GM12878 (cell line): ENCODE results near the gene ZFP42. TPM values are rescaled to one million over a fixed set of nuclear protein-coding genes. Genes with fewer than 3 reads are reported as not detected.

ENCODE experiments used
- ATAC-seq: fragments of 200-7000 bp; cut with Tn5 transposase; 3 replicates; pipeline ENCODE4 v1.9.1; 2020; ENCODE audit warnings: mild to moderate bottlenecking, moderate library complexity
- BruUV-seq: library from RNA; stranded (reverse); fragments of 400-500 nt; replicated peaks from 2 replicates; lab custom pipeline; 2021; lab: Mats Ljungman, UMichigan
- CTCF ChIA-PET: fragments of 300-600 bp; sonication (Branson Sonifier 250); formaldehyde crosslinking; extraction: SDS; loops from one replicate; lab custom pipeline; 2021; ENCODE audit warnings: inconsistent platforms; lab: Yijun Ruan, JAX
- POLR2A ChIA-PET: fragments of 350-600 bp; formaldehyde crosslinking; extraction: SDS; loops from one replicate; lab custom pipeline; 2021; ENCODE audit warnings: inconsistent platforms; lab: Charles Lee
- RAD21 ChIA-PET: fragments of 300-600 bp; sonication (Branson Sonifier 250); formaldehyde crosslinking; loops from one replicate; lab custom pipeline; 2023; ENCODE audit warnings: antibody characterized with exemption; ENCODE audit not compliant: unreplicated experiment; lab: Charles Lee
- SMC1A ChIA-PET: fragments of 300-600 bp; sonication (Branson Sonifier 250); formaldehyde crosslinking; loops from one replicate; lab custom pipeline; 2023; ENCODE audit not compliant: unreplicated experiment, uncharacterized antibody; lab: Charles Lee
- DNase-seq: peaks from one replicate; pipeline ENCODE4 v3.0.0-alpha.2; 2011; ENCODE audit warnings: low read depth, low spot score
- FAIRE-seq: peaks from 3 replicates; lab custom pipeline; 2011; peaks lifted over from hg19 to GRCh38; lab: Jason Lieb, UNC
- H2AFZ ChIP-seq: 2 replicates; pipeline ENCODE4 v1.6.0; 2011; ENCODE audit warnings: low read depth, low read length, control low read depth; ENCODE audit not compliant: control insufficient read depth
- H3K27ac ChIP-seq: 2 replicates; pipeline ENCODE4 v1.5.1; 2011; ENCODE audit warnings: control low read depth; ENCODE audit not compliant: control insufficient read depth, insufficient read depth
- H3K27me3 ChIP-seq, 2 experiments: replicated peaks in 1 of 2; 2 replicates each; pipeline versions ENCODE4 v1.6.0 to v1.6.1; 2011; ENCODE audit warnings: low read length in 1 of 2; ENCODE audit not compliant: control insufficient read depth in 2 of 2, insufficient read depth in 2 of 2
- H3K36me3 ChIP-seq, 2 experiments: 2 replicates each; pipeline ENCODE4 v1.5.1; 2011; ENCODE audit warnings: low read length in 1 of 2; ENCODE audit not compliant: control insufficient read depth in 2 of 2, insufficient read depth in 2 of 2
- H3K4me1 ChIP-seq: 2 replicates; pipeline ENCODE4 v1.6.1; 2011; ENCODE audit warnings: mild to moderate bottlenecking, low read length, moderate library complexity, mixed read lengths; ENCODE audit not compliant: control insufficient read depth, insufficient read depth
- H3K4me2 ChIP-seq: 2 replicates; pipeline ENCODE4 v1.6.0; 2011; ENCODE audit warnings: control low read depth; ENCODE audit not compliant: control insufficient read depth, insufficient read depth
- H3K4me3 ChIP-seq: fragments of 200-600 bp; sonication (generic); 2 replicates; pipeline ENCODE4 v1.5.1; 2016
- H3K79me2 ChIP-seq: 2 replicates; pipeline ENCODE4 v1.6.0; 2011; ENCODE audit warnings: low read length; ENCODE audit not compliant: control insufficient read depth, insufficient read depth
- H3K9ac ChIP-seq: 2 replicates; pipeline ENCODE4 v1.8.0; 2011; ENCODE audit warnings: low read length, control low read depth, mixed read lengths; ENCODE audit not compliant: control insufficient read depth, insufficient read depth
- H3K9me3 ChIP-seq: replicated peaks from 3 replicates; pipeline ENCODE4 v1.5.1; 2011; ENCODE audit warnings: mild to moderate bottlenecking, low read length; ENCODE audit not compliant: control insufficient read depth, insufficient read depth
- H4K20me1 ChIP-seq: 2 replicates; pipeline ENCODE4 v1.6.0; 2011; ENCODE audit not compliant: control insufficient read depth, insufficient read depth
- CBX5 ChIP-seq: sonication (generic); IDR thresholded peaks from 2 replicates; pipeline ENCODE4 v1.6.1; 2016; ENCODE audit warnings: low read depth, moderate library complexity, mild to moderate bottlenecking, inconsistent platforms
- CHD4 ChIP-seq: fragments of 200-600 bp; sonication (generic); IDR thresholded peaks from 2 replicates; pipeline ENCODE4 v1.6.1; 2016; ENCODE audit warnings: mild to moderate bottlenecking
- MEF2A ChIP-seq: IDR thresholded peaks from 2 replicates; pipeline ENCODE4 v1.6.1; 2011; ENCODE audit warnings: low read depth, mild to moderate bottlenecking, low read length, moderate library complexity; ENCODE audit not compliant: insufficient read depth
- NFYB ChIP-seq: IDR thresholded peaks from 2 replicates; pipeline ENCODE4 v1.6.1; 2011; ENCODE audit warnings: low read depth, mild to moderate bottlenecking, low read length, improper control_type of control experiment, moderate library complexity; ENCODE audit not compliant: insufficient read depth
- POLR2AphosphoS5 ChIP-seq: IDR thresholded peaks from 2 replicates; pipeline ENCODE4 v1.6.1; 2011; ENCODE audit warnings: mild to moderate bottlenecking, low read length, inconsistent platforms
- SIX5 ChIP-seq: IDR thresholded peaks from 2 replicates; pipeline ENCODE4 v1.6.1; 2011; ENCODE audit warnings: mild to moderate bottlenecking, low read depth, low read length, moderate library complexity; ENCODE audit not compliant: severe bottlenecking
- SMARCA5 ChIP-seq: fragments of 450-650 bp; IDR thresholded peaks from 2 replicates; pipeline ENCODE4 v1.6.1; 2017; ENCODE audit warnings: mild to moderate bottlenecking
- SP1 ChIP-seq: IDR thresholded peaks from one replicate; pipeline ENCODE4 v1.6.1; 2011; ENCODE audit warnings: low read depth, low read length
- STAT3 ChIP-seq: IDR thresholded peaks from 2 replicates; pipeline ENCODE4 v1.6.1; 2011; ENCODE audit warnings: low read depth, low read length, improper control_type of control experiment
- TBL1XR1 ChIP-seq: IDR thresholded peaks from 2 replicates; pipeline ENCODE4 v1.6.1; 2012; ENCODE audit warnings: low read depth, low read length, improper control_type of control experiment
- WRNIP1 ChIP-seq: IDR thresholded peaks from 2 replicates; pipeline ENCODE4 v1.6.1; 2011; ENCODE audit warnings: low read depth, low read length, improper control_type of control experiment, borderline replicate concordance
- WGBS: methylation state at CpG from one replicate; pipeline ENCODE4 v1.1.6; 2016; ENCODE audit warnings: low lambda C conversion rate; ENCODE audit not compliant: insufficient replicate concordance, insufficient coverage; ENCODE audit errors: missing lambda C conversion rate; 5-methylcytosine and 5-hydroxymethylcytosine counted together
- in situ Hi-C: fragments of 300-500 bp; cut with MboI; formaldehyde crosslinking; loops from 9 replicates; pipeline ENCODE4 v1.14.3; 2018; ENCODE audit warnings: mixed read lengths
- intact Hi-C: fragments of 100-400 bp; cut with micrococcal nuclease; formaldehyde crosslinking; loops from one replicate; pipeline ENCODE4 v1.14.2; 2022; ENCODE audit not compliant: unreplicated experiment
- polyA plus RNA-seq, 11 experiments: library from polyadenylated mRNA; depleted of rRNA in 4 of 11; unstranded in 6 of 11; stranded (reverse) in 5 of 11; fragments of >200 nt; fragmentation: Nextera tagmentation in 4 of 11; fragmentation: Illumina TruSeq in 1 of 11; extraction: Ambion mirVana in 4 of 11; extraction: Trizol in 1 of 11; gene quantifications; 1 replicate in 1 of 11; 2 replicates in 10 of 11; pipeline versions ENCODE4 v1.2.1 to v1.2.3, GENCODE V29; 2011 to 2016; ENCODE audit warnings: inconsistent platforms in 2 of 11, missing spikeins in 2 of 11, low read depth in 1 of 11
- total RNA-seq, 4 experiments: library from RNA; depleted of rRNA in 3 of 4; stranded (reverse); fragments of >200 nt in 3 of 4; fragmentation: Illumina TruSeq in 1 of 4; extraction: Trizol in 1 of 4; gene quantifications; 2 replicates each; pipeline versions ENCODE4 v1.2.1 to v1.2.3, GENCODE V29; 2013 to 2021
- TF ChIP-seq, protein P1 (sequence below), 3 experiments: IDR thresholded peaks in 2 of 3; conservative IDR thresholded peaks in 1 of 3; 2 replicates each; pipeline ENCODE4 v1.5.1; 2011; ENCODE audit warnings: low read depth in 3 of 3, low read length in 3 of 3, mild to moderate bottlenecking in 3 of 3, control low read depth in 2 of 3, moderate library complexity in 2 of 3, inconsistent platforms in 1 of 3, mixed read lengths in 1 of 3; ENCODE audit not compliant: control insufficient read depth in 2 of 3, insufficient read depth in 1 of 3; ENCODE audit errors: extremely low read depth in 1 of 3
- TF ChIP-seq, protein P2 (sequence below): fragments of 450-650 bp; formaldehyde crosslinking; IDR thresholded peaks from 2 replicates; pipeline ENCODE4 v1.4.0; 2020; ENCODE audit warnings: mild to moderate bottlenecking, moderate library complexity

Gene ZFP42
- total and polyA plus RNA-seq, 10 of the 15 experiments (the other 5 are each of a cell fraction or from before 2014, with no cell fraction given): 0.13 TPM; not detected in 9

GRCh38 chr4:188016754-188017153 is 21.2 kb downstream of the ZFP42 start:
- TF ChIP-seq WRNIP1: no peak
- no peak for TF ChIP-seq STAT3
- no peak for TF ChIP-seq CBX5
- TF ChIP-seq, protein P1, sequence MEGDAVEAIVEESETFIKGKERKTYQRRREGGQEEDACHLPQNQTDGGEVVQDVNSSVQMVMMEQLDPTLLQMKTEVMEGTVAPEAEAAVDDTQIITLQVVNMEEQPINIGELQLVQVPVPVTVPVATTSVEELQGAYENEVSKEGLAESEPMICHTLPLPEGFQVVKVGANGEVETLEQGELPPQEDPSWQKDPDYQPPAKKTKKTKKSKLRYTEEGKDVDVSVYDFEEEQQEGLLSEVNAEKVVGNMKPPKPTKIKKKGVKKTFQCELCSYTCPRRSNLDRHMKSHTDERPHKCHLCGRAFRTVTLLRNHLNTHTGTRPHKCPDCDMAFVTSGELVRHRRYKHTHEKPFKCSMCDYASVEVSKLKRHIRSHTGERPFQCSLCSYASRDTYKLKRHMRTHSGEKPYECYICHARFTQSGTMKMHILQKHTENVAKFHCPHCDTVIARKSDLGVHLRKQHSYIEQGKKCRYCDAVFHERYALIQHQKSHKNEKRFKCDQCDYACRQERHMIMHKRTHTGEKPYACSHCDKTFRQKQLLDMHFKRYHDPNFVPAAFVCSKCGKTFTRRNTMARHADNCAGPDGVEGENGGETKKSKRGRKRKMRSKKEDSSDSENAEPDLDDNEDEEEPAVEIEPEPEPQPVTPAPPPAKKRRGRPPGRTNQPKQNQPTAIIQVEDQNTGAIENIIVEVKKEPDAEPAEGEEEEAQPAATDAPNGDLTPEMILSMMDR (IDR thresholded peaks at IDR 0.05 in 2 of 3, conservative IDR thresholded peaks at IDR 0.05 in 1 of 3; ENCODE audit: control insufficient read depth in 2 of 3, extremely low read depth in 1 of 3, insufficient read depth in 1 of 3, low read depth in 3 of 3, low read length in 3 of 3): no peak
- TF ChIP-seq POLR2AphosphoS5: no peak
- TF ChIP-seq, protein P2, sequence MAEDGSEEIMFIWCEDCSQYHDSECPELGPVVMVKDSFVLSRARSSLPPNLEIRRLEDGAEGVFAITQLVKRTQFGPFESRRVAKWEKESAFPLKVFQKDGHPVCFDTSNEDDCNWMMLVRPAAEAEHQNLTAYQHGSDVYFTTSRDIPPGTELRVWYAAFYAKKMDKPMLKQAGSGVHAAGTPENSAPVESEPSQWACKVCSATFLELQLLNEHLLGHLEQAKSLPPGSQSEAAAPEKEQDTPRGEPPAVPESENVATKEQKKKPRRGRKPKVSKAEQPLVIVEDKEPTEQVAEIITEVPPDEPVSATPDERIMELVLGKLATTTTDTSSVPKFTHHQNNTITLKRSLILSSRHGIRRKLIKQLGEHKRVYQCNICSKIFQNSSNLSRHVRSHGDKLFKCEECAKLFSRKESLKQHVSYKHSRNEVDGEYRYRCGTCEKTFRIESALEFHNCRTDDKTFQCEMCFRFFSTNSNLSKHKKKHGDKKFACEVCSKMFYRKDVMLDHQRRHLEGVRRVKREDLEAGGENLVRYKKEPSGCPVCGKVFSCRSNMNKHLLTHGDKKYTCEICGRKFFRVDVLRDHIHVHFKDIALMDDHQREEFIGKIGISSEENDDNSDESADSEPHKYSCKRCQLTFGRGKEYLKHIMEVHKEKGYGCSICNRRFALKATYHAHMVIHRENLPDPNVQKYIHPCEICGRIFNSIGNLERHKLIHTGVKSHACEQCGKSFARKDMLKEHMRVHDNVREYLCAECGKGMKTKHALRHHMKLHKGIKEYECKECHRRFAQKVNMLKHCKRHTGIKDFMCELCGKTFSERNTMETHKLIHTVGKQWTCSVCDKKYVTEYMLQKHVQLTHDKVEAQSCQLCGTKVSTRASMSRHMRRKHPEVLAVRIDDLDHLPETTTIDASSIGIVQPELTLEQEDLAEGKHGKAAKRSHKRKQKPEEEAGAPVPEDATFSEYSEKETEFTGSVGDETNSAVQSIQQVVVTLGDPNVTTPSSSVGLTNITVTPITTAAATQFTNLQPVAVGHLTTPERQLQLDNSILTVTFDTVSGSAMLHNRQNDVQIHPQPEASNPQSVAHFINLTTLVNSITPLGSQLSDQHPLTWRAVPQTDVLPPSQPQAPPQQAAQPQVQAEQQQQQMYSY (CRISPR knock-in tag): no peak
- TF ChIP-seq SIX5: no peak
- TF ChIP-seq MEF2A: no peak
- no peak for TF ChIP-seq TBL1XR1
- TF ChIP-seq CHD4: no peak
- TF ChIP-seq SMARCA5: no peak
- TF ChIP-seq NFYB: no peak
- no peak for TF ChIP-seq SP1
- intact Hi-C loops (no loop called here), in situ Hi-C loops (no loop called here)
- ChIA-PET SMC1A (no interaction called here), CTCF (no interaction called here), POLR2A (no interaction called here), RAD21 (no interaction called here)
- Histone ChIP-seq H4K20me1 (no peaks in the 10 kb centered on the region), H3K4me2 (no peak overlapping the region), H2AFZ (no peak overlapping the region), H3K9me3 (no peaks in the 10 kb centered on the region), H3K4me1 (no peaks in the 10 kb centered on the region), H3K79me2 (no peaks in the 10 kb centered on the region), H3K36me3 (no peaks in the 10 kb centered on the region), H3K27ac (no peak overlapping the region), H3K4me3 (no peak overlapping the region), H3K9ac (no peak overlapping the region), H3K27me3 (no peaks in the 10 kb centered on the region)
- WGBS: 7% methylated on average over 7 of the region's 7 CpGs
- DNase-seq: no peak
- no peak for FAIRE-seq
- no TSS peak for BruUV-seq
- ATAC-seq: no peak
